LoVo (cell line): ENCODE measurements around the gene CCDC38.

Experiments used
- DNase-seq: peaks from one replicate; pipeline ENCODE4 v3.0.0-alpha.2; 2016; ENCODE audit warnings: low spot score

CCDC38 gene

DNA sequence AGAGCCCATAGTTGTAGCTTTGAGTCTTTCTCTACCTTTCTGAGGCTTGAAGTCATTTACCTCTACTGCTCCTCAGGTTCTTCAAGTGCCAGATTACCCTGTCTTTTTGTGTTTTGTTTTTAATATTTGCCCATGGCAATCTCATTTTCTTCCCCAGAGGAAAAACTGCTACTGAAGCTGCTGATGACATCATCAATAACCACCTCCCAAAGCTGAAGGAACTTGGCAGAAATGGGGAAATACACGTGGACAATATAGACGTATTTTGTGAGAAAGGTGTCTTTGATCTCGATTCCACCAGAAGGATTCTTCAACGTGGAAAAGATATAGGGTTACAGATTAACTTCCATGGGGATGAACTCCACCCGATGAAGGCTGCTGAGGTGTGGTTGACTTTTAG, 17.8 kb upstream of the CCDC38 start:
- DNase-seq, result no peak

- DNase-seq, result no peak
Observed at GRCh38 chr12:95959107-95959506, 16.7 kb upstream of the CCDC38 start.

DNA sequence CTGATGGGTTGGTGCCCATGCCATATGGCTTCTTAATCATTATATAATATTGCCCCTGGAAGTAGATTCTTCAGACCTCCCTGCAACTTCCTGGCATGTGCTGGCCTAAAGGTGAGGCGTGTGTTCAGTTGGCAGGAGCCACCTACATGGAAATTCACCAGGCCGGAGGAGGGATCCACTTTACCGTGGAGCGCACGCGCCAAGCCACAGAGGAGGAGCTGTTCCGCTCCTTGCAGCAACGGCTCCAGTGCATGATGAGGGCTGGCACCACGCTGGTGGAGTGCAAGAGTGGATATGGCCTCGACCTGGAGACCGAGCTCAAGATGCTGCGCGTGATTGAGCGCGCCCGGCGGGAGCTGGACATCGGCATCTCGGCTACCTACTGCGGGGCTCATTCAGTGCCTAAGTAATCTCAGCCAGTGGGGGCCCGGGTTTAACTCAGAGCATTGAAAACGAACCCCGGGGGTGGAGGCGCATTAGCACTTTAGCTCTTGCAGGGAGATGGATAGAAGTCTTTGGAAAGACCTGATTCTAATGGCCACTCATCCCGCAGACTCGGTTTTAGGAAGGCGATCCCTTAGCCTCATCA, 14.2 kb upstream of the CCDC38 start:
- DNase-seq, result no peak

- DNase-seq, result no peak
Observed at GRCh38 chr12:95955549-95956159, 13.2 kb upstream of the CCDC38 start.

- no peak for DNase-seq
Observed at GRCh38 chr12:95953000-95953399, 10.6 kb upstream of the CCDC38 start.

- DNase-seq, result no peak
Observed at GRCh38 chr12:95951515-95951914, 9.1 kb upstream of the CCDC38 start.

DNA sequence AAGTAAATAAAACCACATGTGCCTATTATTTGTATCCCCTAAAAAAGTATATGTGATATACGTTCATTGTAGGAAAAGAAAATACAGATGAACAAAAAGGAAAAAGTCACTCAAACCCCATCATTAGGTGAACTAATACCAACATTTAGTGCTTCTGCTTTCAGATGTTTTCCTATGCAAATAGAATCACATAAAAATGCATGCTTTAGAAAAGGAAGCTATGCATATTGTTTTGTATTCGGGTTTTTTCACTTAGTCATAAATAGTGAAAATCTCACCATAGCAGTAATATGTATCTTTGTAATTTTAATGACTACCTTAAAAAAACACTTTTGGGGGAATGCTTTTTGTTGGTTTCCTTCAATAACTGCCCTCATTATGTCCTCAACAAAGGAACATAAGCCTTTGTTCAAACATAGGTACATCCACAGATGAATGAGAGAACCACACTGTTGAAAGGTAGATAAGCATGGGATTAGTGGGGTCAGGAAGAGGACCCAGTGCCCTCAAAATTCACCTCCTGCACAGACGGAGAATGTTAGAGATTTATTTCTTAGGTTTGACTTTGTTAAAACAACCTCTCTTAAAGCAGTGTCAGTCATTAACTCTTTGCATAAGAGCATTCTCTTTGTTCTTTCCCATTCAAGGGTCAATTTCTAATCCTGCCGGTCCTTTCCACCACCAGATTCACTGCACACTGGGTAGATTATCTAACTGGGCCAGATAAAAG, 7.2 kb upstream of the CCDC38 start:
- DNase-seq, result no peak

DNA sequence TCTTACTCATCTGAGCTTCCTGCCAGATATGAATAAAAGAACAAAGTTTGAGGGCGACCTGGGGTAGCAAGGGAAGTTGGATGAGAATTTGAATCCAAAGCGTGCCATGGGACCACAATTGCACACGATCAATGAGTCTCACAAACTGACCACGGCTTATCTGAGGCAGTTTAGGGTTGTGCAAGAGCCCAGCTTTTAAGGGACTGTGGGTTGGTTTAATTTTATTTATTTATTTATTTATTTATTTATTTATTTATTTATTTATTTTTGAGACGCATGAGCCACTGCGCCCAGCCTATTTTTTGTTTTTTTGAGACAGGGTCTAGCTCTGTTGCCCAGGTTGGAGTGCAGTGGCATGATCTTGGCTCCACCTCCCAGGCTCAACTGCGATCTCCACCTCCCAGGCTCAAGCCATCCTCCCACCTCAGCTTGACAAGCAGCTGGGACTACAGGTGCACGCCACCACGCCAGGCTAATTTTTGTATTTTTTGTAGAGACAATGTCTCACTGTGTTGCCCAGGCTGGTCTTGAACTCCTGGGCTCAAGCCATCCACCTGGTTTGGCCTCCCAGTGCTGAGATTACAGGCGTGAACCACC, 1.8 kb upstream of the CCDC38 start:
- no peak for DNase-seq

- peak; percentile 76 for DNase-seq
Observed at GRCh38 chr12:95943330-95943842, 972 bp upstream of the CCDC38 start, which contains the start of gene AMDHD1. Gene AMDHD1, plus strand, starts transcription at chr12:95943331. Its CDS starts 68 bp downstream, at chr12:95943399.

- DNase-seq, result peak; percentile 15
Observed at GRCh38 chr12:95942101-95942523, 302 bp downstream of the CCDC38 start.

DNA sequence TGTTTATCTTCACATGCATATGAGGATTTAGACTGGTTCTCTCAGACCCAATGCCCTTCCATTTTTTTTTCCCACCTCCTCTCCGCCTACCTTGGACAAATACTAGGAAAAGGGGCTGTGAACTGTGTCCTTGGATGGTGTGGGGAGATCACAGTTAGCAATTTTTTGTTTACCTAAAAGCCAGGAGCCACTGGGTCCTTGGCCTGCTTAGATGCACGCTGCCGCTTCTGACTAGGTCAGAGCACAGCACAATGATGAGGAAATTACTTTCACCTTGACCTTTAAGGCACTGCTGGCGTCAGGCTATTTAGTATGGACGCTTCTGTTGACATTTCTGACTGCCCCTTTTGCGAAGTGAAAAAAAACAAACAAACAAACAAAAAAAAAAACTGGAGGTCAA, 1.9 kb downstream of the CCDC38 start:
- DNase-seq, result no peak

GRCh38 chr12:95922231-95922630, 20.2 kb downstream of the CCDC38 start:
- no peak for DNase-seq

DNA sequence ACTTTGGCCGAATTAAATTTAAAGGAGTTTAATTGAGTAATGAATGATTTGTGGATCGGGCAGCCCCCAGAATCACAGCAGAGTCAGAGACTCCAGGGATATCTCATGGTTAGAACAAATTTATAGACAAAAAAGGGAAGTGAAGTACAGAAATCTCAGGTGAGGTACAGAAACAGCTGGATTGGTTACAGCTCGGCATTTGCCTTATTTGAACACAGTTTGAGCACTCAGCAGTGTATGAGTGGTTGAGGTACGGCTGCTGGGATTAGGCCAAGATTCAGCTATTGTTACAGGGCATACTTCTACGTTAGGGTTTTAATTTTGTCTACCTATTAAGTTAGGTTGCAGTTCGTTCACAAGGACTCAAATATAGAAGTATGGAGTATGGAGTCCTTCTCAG, 23.3 kb downstream of the CCDC38 start:
- DNase-seq, result no peak

DNA sequence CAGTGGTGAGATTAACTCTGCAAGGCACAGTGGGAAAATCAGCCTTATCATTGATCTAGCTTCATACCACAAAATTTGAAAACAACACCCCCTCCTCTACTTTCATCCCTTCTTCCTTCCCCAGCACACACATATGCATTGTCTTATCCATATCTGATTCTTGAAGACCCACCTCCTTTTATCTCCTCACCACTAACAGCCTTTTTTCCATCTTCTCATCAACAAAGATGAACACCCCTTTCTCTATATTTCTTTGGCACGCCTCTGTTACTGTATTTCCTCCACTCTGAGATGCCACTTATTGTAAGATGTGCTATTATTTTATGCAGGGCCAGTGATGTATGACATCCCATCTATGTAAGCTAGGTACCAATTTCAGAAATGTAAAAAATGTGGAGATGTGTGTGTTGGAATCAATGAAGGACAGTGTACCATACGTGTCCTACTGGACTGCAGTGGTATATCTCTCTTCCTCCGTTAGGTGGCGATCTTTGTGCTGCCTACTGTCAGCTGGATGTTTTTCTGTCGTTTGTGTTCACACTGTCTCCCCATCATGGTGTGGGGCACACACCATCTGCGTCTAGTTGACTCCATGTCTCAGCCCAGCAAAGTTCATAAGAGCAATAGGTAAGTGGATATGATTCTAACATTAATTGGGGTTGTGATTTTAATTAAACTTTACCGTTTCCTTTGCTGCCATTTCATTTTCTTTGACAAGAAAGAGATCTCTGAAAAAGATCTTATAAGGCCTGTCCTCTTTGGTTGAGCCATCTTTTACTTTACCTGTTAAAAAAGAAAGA, 24.0 kb downstream of the CCDC38 start:
- DNase-seq, result peak; percentile 66

GRCh38 chr12:95909871-95910270, 32.5 kb downstream of the CCDC38 start:
- no peak for DNase-seq

DNA sequence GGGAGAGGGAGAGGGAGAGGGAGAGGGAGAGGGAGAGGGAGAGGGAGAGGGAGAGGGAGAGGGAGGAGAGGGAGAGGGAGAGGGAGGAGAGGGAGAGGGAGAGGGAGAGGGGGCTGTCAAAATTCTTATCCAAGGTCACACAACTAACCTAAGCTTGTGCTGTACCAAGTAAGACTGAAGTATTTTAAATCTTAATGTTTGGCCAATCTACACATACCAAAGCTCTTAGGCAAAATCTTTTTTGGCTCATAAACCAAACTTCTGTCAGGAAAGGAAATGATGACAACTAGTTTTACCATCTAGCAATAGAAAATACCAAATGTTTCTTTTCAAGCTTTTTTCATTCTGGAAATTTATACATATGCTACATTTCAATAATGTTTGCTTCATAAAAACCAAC, 33.8 kb downstream of the CCDC38 start:
- DNase-seq, result no peak

GRCh38 chr12:95898081-95898480, 44.3 kb downstream of the CCDC38 start:
- DNase-seq, result no peak

- no peak for DNase-seq
Observed at GRCh38 chr12:95896846-95897245, 45.6 kb downstream of the CCDC38 start.

DNA sequence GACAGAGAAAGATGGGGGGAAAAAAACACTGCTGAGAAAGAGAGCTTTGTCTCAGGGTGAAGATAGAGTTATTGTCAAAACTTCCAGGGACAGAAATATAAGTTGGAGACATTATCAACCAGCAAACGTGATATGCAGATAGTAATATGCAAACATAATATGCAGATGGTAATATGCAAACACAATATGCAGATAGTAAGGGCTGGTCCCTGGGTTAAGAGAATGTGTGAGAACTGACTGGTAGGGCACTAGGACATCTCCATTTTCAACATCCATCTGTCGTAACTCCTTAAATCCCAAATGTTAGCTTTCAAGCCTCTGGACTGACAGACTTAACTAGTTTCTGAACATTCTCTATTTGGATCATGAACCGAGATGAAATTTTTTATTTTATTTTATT, 51.5 kb downstream of the CCDC38 start:
- no peak for DNase-seq

DNA sequence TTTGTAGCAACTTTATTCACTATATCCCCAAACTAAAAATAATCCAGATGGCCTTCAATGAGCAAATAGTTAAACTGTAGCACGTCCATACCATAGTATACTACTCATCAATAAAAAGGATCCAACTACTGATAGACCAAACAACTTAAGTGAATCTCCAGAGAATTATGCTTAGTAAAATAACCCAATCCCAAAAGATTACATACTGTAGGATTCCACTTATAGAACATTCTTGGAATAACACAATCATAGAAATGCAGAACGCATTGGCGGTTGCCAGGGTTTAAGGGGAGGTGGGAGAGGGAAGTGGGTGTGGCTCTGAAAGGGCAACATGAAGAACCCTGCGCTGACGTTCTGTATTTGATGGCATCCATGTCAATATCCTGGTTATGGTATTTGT, 55.1 kb downstream of the CCDC38 start:
- no peak for DNase-seq

- no peak for DNase-seq
Observed at GRCh38 chr12:95884998-95885397, 57.4 kb downstream of the CCDC38 start.

GRCh38 chr12:95882873-95883272, 59.5 kb downstream of the CCDC38 start:
- no peak for DNase-seq
